ENCODE data around the gene GGN. TPM values are rescaled to one million over a fixed set of nuclear protein-coding genes. Genes with fewer than 3 reads are reported as not detected.

The GGN gene
- total RNA-seq, 1 experiment from 2014 or later = 0.47 TPM

- Histone ChIP-seq H4K20me1 (ENCODE audit: insufficient read depth) (no peaks in the 10 kb centered on the region), H3K79me2 (ENCODE audit: insufficient read depth, low read length) (peaks cover 9% of the 10 kb centered on the region; the same call in 1 of the 2 replicates), H3K4me3 (replicated peaks in 1 of 2; ENCODE audit: low read depth in 1 of 2, low read length in 2 of 2) (no peak overlapping the region), H2AFZ (ENCODE audit: low read depth, low read length, poor library complexity, severe bottlenecking) (no peak overlapping the region), H3K36me3 (ENCODE audit: control insufficient read depth in 1 of 2, insufficient read depth in 2 of 2, low read length in 2 of 2) (no peaks in the 10 kb centered on the region; a peak in 1 of 4 replicates), H3K4me1 (ENCODE audit: control insufficient read depth in 1 of 2, insufficient read depth in 2 of 2, low read length in 2 of 2) (peaks cover 8 to 17% of the 10 kb centered on the region in 2 experiments; a peak in 3 of 4 replicates), H3K9me3 (ENCODE audit: control insufficient read depth in 1 of 2, insufficient read depth in 1 of 2, low read depth in 1 of 2, low read length in 2 of 2) (no peaks in the 10 kb centered on the region), H3K9me2 (ENCODE audit: insufficient read depth) (no peaks in the 10 kb centered on the region), H3K27ac (ENCODE audit: low read depth, low read length) (no peak overlapping the region), H3K4me2 (ENCODE audit: low read length) (no peak overlapping the region), H3K27me3 (ENCODE audit: insufficient read depth, low read length) (no peaks in the 10 kb centered on the region), H3K9ac (ENCODE audit: low read length) (no peak overlapping the region)
- BruUV-seq (replicated peaks) = no TSS peak
- no peak for ATAC-seq
- RAD21 ChIA-PET (ENCODE audit: low non-redundant PET in 1 of 2, low total read pairs in 2 of 2, uncharacterized antibody in 2 of 2, unreplicated experiment in 2 of 2) = no interaction called here
- TF ChIP-seq RAD21 (IDR thresholded peaks at IDR 0.05; ENCODE audit: low read depth) (no peak), POLR2AphosphoS5 (IDR thresholded peaks at IDR 0.05; ENCODE audit: low read depth, low read length) (no peak), ZFX (IDR thresholded peaks at IDR 0.05) (no peak), JUND (IDR thresholded peaks at IDR 0.05) (no peak), ATF3 (IDR thresholded peaks at IDR 0.05) (no peak), ZNF274 (IDR thresholded peaks at IDR 0.05; ENCODE audit: low read depth, low read length) (no peak), MAX (IDR thresholded peaks at IDR 0.05) (no peak), YY1 (IDR thresholded peaks at IDR 0.05; ENCODE audit: extremely low read depth, insufficient replicate concordance, low read depth, low read length) (no peak), EZH2 (IDR thresholded peaks at IDR 0.05) (no peak), ELF1 (IDR thresholded peaks at IDR 0.05; ENCODE audit: borderline replicate concordance, low read depth) (no peak), SRF (IDR thresholded peaks at IDR 0.05; ENCODE audit: low read depth) (no peak), EZH2phosphoT487 (IDR thresholded peaks at IDR 0.05; ENCODE audit: borderline replicate concordance) (no peak)
- TF ChIP-seq, protein P1, sequence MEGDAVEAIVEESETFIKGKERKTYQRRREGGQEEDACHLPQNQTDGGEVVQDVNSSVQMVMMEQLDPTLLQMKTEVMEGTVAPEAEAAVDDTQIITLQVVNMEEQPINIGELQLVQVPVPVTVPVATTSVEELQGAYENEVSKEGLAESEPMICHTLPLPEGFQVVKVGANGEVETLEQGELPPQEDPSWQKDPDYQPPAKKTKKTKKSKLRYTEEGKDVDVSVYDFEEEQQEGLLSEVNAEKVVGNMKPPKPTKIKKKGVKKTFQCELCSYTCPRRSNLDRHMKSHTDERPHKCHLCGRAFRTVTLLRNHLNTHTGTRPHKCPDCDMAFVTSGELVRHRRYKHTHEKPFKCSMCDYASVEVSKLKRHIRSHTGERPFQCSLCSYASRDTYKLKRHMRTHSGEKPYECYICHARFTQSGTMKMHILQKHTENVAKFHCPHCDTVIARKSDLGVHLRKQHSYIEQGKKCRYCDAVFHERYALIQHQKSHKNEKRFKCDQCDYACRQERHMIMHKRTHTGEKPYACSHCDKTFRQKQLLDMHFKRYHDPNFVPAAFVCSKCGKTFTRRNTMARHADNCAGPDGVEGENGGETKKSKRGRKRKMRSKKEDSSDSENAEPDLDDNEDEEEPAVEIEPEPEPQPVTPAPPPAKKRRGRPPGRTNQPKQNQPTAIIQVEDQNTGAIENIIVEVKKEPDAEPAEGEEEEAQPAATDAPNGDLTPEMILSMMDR (IDR thresholded peaks at IDR 0.05 in 2 of 3, conservative IDR thresholded peaks at IDR 0.05 in 1 of 3; ENCODE audit: borderline replicate concordance in 1 of 3, insufficient read depth in 1 of 3, low read depth in 2 of 3, low read length in 2 of 3) = no peak
- intact Hi-C loops (cut with micrococcal nuclease) = no loop called here
- POLR2A ChIA-PET = interaction anchor here (0.8 to 1.4 kb wide), 2 partner anchors 11 to 12 kb away, joined by 4 to 5 read pairs; partner anchors contain the start of gene GGN
- CTCF ChIA-PET = no interaction called here
- DNase-seq (ENCODE audit: low read depth, low spot score) = no peak
Observed at GRCh38 chr19:38399537-38399936, 11.7 kb upstream of the GGN start.

Data from HCT116 (cell line).